Suprapubic skin (tissue), 4 donors: Measurements from ENCODE around the gene TTC27. TPM values are rescaled to one million over a fixed set of nuclear protein-coding genes. Genes with fewer than 3 reads are reported as not detected.
"Not testable (repeated sequence)": the region's sequence is repeated elsewhere in the genome, so short reads cannot be mapped to it uniquely, and the experiment has no call there.

Source experiments
- DNase-seq, 2 donors: peaks; one replicate each; pipeline ENCODE4 v3.0.0-alpha.2; 2019; ENCODE audit warnings: low spot score in 2 of 2
- H3K27ac ChIP-seq: fragments of 200-600 bp; sonication (generic); one replicate; pipeline ENCODE4 v1.5.1; 2019
- H3K27me3 ChIP-seq: fragments of 200-600 bp; sonication (generic); one replicate; pipeline ENCODE4 v1.5.1; 2019
- H3K36me3 ChIP-seq: fragments of 200-600 bp; sonication (generic); one replicate; pipeline ENCODE4 v1.5.1; 2019
- H3K4me1 ChIP-seq: fragments of 200-600 bp; sonication (generic); one replicate; pipeline ENCODE4 v1.5.1; 2019
- H3K4me3 ChIP-seq: fragments of 200-600 bp; sonication (generic); one replicate; pipeline ENCODE4 v1.5.1; 2019; ENCODE audit warnings: mild to moderate bottlenecking
- H3K9me3 ChIP-seq: fragments of 200-600 bp; sonication (generic); one replicate; pipeline ENCODE4 v1.5.1; 2019
- CTCF ChIP-seq, 2 donors: fragments of 200-600 bp in 1 of 2; fragments of 450-650 bp in 1 of 2; sonication (generic) in 1 of 2; IDR thresholded peaks; one replicate each; pipeline ENCODE4 v1.5.1; 2016 to 2019; ENCODE audit warnings: antibody characterized with exemption in 2 of 2, mild to moderate bottlenecking in 1 of 2, moderate library complexity in 1 of 2
- EP300 ChIP-seq: sonication (generic); formaldehyde crosslinking; IDR thresholded peaks from one replicate; pipeline ENCODE4 v1.6.1; 2017; ENCODE audit warnings: antibody characterized with exemption
- POLR2A ChIP-seq, 2 donors: fragments of 450-650 bp; IDR thresholded peaks; one replicate each; pipeline ENCODE4 v1.6.1; 2017; ENCODE audit warnings: antibody characterized with exemption in 2 of 2, mild to moderate bottlenecking in 2 of 2, moderate library complexity in 2 of 2
- POLR2AphosphoS5 ChIP-seq, 3 donors: sonication (generic); formaldehyde crosslinking; IDR thresholded peaks; one replicate each; pipeline ENCODE4 v1.6.1; 2017; ENCODE audit warnings: antibody characterized with exemption in 3 of 3
- WGBS: methylation state at CpG from one replicate; pipeline ENCODE4 v1.1.5; 2018; 5-methylcytosine and 5-hydroxymethylcytosine counted together
- total RNA-seq, 4 donors: library from RNA; depleted of rRNA; stranded (reverse); fragments of >200 nt; gene quantifications; one replicate each; pipeline ENCODE4 v1.1.0, GENCODE V29; 2016

The TTC27 gene
- total RNA-seq, 4 donors from 2014 or later, result 14.0 to 32.7 (median 19.1) TPM

DNA sequence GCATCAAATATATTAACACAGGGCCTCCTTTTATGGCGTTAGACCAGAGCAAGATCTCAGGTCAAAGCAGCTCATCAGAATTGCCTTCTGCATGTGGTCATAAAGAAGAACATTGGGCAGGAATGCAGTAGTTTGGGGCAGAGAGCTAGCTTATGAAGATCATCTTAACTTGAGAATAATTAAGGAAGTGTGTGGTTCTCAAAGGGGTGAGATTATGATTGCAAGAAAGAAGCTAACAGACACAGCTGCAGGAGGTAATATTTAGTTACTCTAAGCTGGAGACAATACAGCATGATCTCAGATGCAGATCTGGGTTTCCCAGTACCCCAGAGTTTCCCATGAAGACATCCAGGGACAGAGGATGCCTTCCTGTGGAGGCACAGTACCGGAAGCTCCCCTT, 91.6 kb downstream of the TTC27 start:
- Histone ChIP-seq H3K27ac (no peak overlapping the region), H3K27me3 (no peaks in the 10 kb centered on the region), H3K36me3 (no peaks in the 10 kb centered on the region), H3K9me3 (no peaks in the 10 kb centered on the region), H3K4me3 (no peak overlapping the region), H3K4me1 (peaks cover 8% of the 10 kb centered on the region)
- TF ChIP-seq CTCF (IDR thresholded peaks at IDR 0.05), result no peak
- TF ChIP-seq POLR2A (IDR thresholded peaks at IDR 0.05), result no peak
- no peak for TF ChIP-seq POLR2AphosphoS5 (IDR thresholded peaks at IDR 0.05)
- TF ChIP-seq EP300, result no peak
- DNase-seq, result no peak
- 96% methylated on average over 2 of the region's 2 CpGs for WGBS

DNA sequence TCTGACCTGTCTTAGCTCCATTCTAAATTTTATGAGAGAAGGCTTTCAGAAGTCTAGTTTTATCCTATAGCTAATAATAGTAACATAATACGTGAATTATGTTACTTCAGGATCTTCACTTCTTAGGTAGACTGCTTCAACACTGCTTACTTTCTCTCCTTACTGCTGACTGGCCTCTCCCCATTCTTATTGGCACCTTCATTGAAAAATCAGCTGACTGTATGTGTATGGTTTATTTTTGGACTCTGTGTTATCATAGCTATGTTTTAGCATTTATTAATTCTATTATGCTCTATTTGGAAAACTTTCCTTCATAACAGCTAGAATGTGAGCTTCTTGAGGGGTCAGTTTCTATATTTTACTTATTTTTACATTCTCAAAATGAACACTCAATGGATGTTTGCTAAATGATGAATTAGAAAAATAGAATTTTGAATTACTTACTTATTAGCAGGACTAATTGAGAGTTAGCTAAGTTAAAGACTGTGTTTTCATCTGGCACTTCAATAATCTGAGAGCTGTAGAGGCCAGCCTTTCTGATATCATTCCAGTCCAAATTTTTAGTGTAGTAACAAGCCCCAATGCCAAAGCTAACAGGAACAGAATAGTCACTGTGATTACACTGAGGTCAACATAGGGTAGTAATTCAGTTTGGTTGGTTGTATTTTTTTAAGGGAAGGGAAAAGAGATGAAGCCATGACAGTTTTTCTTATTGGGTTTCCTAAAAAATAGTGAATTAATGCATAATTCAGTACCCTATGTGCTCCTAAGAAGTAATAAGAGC, 92.3 kb downstream of the TTC27 start:
- no peak overlapping the region for H3K4me3 ChIP-seq
- no peak overlapping the region for H3K27ac ChIP-seq
- no peaks in the 10 kb centered on the region for H3K36me3 ChIP-seq
- H3K4me1 ChIP-seq, result peaks cover 5% of the 10 kb centered on the region
- no peak for DNase-seq
- H3K27me3 ChIP-seq, result no peaks in the 10 kb centered on the region
- H3K9me3 ChIP-seq, result no peaks in the 10 kb centered on the region
- 57% methylated on average over 1 of the region's 1 CpG for WGBS
- TF ChIP-seq EP300 (no peak), POLR2A (IDR thresholded peaks at IDR 0.05) (no peak), CTCF (IDR thresholded peaks at IDR 0.05) (no peak), POLR2AphosphoS5 (IDR thresholded peaks at IDR 0.05) (no peak)

- H3K4me3 ChIP-seq, result no peak overlapping the region
- no peak overlapping the region for H3K27ac ChIP-seq
- no peaks in the 10 kb centered on the region for H3K27me3 ChIP-seq
- DNase-seq, result no peak
- H3K36me3 ChIP-seq, result no peaks in the 10 kb centered on the region
- no peak for TF ChIP-seq CTCF (IDR thresholded peaks at IDR 0.05)
- no peak for TF ChIP-seq POLR2A (IDR thresholded peaks at IDR 0.05)
- TF ChIP-seq POLR2AphosphoS5 (IDR thresholded peaks at IDR 0.05), result no peak
- TF ChIP-seq EP300, result no peak
- no peaks in the 10 kb centered on the region for H3K9me3 ChIP-seq
- 94% methylated on average over 4 of the region's 4 CpGs for WGBS
- no peaks in the 10 kb centered on the region for H3K4me1 ChIP-seq
Measured at GRCh38 chr2:32720771-32721170, 92.9 kb downstream of the TTC27 start.

DNA sequence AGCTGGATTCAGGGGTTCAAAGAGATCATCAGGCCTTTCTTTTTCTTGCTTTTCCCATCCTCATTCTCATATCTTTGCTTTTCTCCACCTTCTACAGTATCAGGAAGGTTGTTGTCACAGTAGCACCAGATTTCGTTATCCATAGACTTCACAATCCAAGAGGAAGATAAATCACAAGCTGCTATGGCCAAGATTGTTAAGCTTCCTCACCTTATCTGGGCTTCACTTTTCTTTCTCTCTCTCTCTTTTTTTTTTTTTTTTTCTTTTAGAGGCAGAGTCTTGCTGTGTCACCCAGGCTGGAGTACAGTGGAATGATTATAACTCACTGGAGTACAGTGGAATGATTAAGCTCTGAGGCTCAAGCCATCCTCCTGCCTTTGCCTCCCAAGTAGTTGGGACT, 93.5 kb downstream of the TTC27 start:
- no peak for TF ChIP-seq EP300
- no peak for TF ChIP-seq POLR2AphosphoS5 (IDR thresholded peaks at IDR 0.05)
- TF ChIP-seq CTCF (IDR thresholded peaks at IDR 0.05), result no peak
- TF ChIP-seq POLR2A (IDR thresholded peaks at IDR 0.05), result no peak
- 97% methylated on average over 1 of the region's 1 CpG for WGBS
- Histone ChIP-seq H3K4me1 (no peaks in the 10 kb centered on the region), H3K27me3 (no peaks in the 10 kb centered on the region), H3K9me3 (no peaks in the 10 kb centered on the region), H3K4me3 (no peak overlapping the region), H3K27ac (no peak overlapping the region), H3K36me3 (no peaks in the 10 kb centered on the region)
- DNase-seq, result no peak

GRCh38 chr2:32723467-32724079, 95.7 kb downstream of the TTC27 start:
- DNase-seq, result no peak
- Histone ChIP-seq H3K9me3 (no peaks in the 10 kb centered on the region), H3K4me3 (no peak overlapping the region), H3K27ac (no peak overlapping the region), H3K4me1 (no peaks in the 10 kb centered on the region), H3K27me3 (no peaks in the 10 kb centered on the region), H3K36me3 (no peaks in the 10 kb centered on the region)
- TF ChIP-seq POLR2A (IDR thresholded peaks at IDR 0.05) (no peak), POLR2AphosphoS5 (IDR thresholded peaks at IDR 0.05) (no peak), CTCF (IDR thresholded peaks at IDR 0.05) (no peak), EP300 (no peak)
- 96% methylated on average over 3 of the region's 3 CpGs for WGBS

DNA sequence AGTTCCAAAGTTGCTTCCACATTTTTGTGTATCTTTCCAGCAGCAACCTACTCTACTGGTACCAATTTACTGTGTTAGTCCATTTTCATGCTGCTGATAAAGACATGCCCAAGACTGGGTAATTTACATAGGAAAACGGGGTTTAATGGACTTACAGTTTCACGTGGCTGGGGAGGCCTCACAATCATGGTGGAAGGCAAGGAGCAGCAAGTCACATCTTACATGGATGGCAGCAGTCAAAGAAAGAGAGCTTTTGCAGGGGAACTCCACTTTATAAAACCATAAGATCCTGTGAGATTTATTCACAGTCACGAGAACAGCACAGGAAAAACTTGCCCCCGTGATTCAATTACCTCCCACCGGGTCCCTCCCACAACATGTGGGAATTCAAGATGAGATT, 98.8 kb downstream of the TTC27 start:
- H3K36me3 ChIP-seq, H3K9me3 ChIP-seq, H3K27me3 ChIP-seq, DNase-seq, H3K4me3 ChIP-seq, H3K27ac ChIP-seq, H3K4me1 ChIP-seq: not testable (repeated sequence)
- 93% methylated on average over 5 of the region's 5 CpGs for WGBS
